Measurements from ENCODE around the gene NHERF1.

Gene NHERF1

GRCh38 chr17:74766413-74766812, 18.0 kb downstream of the NHERF1 start:
- DNase-seq (ENCODE audit: low read depth), result no peak
- H3K4me3 ChIP-seq (ENCODE audit: low read depth, low read length), result no peak overlapping the region
- TF ChIP-seq CTCF (IDR thresholded peaks at IDR 0.05; ENCODE audit: low read depth, low read length, missing control alignments), result no peak

- no peak for TF ChIP-seq CTCF (IDR thresholded peaks at IDR 0.05; ENCODE audit: low read depth, low read length, missing control alignments)
- H3K4me3 ChIP-seq (ENCODE audit: low read depth, low read length), result no peak overlapping the region
- no peak for DNase-seq (ENCODE audit: low read depth)
Measured at GRCh38 chr17:74767111-74767516, 18.7 kb downstream of the NHERF1 start.

DNA sequence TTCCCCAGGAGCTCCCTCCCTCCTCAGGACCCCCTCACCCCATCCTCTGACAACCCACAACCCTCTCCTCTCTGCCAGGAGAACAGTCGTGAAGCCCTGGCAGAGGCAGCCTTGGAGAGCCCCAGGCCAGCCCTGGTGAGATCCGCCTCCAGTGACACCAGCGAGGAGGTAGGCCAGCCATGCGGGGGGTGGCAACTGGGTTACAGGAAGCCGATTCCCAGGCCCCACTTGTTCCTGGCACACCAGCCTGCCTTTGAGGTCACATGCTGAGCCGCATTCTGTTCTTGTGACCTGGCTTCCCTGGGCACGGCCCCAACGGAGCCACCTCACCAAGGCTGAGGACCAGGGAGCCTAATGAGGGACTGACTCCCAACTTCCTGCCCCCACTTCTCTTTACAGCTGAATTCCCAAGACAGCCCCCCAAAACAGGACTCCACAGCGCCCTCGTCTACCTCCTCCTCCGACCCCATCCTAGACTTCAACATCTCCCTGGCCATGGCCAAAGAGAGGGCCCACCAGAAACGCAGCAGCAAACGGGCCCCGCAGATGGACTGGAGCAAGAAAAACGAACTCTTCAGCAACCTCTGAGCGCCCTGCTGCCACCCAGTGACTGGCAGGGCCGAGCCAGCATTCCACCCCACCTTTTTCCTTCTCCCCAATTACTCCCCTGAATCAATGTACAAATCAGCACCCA, 19.8 kb downstream of the NHERF1 start:
- no peak for DNase-seq (ENCODE audit: low read depth)
- no peak for TF ChIP-seq CTCF (IDR thresholded peaks at IDR 0.05; ENCODE audit: low read depth, low read length, missing control alignments)
- no peak overlapping the region for H3K4me3 ChIP-seq (ENCODE audit: low read depth, low read length)

GRCh38 chr17:74768763-74769114, 20.3 kb downstream of the NHERF1 start:
- DNase-seq (ENCODE audit: low read depth), result no peak
- no peak overlapping the region for H3K4me3 ChIP-seq (ENCODE audit: low read depth, low read length)
- no peak for TF ChIP-seq CTCF (IDR thresholded peaks at IDR 0.05; ENCODE audit: low read depth, low read length, missing control alignments)

DNA sequence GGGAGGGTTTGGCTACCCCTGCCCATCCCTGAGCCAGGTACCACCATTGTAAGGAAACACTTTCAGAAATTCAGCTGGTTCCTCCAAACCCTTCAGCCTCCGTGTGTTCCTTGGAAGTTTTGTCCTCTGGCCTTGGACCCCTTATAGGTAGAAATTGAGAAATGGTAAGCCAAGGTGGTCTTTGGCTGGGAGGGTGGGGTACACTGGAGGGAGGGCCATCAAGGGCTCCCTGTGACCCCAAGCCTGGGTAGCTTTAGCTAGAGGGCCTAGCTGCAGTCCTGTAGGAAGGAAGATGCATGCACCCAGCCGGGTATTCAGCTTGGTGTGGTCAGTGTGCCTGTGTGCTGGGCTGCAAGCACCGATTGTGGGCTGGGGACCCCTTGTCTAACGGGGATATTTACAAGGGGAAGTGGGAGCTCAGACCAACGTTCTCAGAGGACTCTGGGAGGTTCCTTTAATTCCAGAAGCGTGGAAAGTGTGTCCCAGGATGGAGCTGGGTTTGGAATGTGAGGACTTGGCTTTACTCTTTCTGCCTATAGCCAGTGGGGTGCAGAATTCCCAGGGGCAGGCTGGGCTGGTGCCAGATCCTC, 20.9 kb downstream of the NHERF1 start:
- no peak for TF ChIP-seq CTCF (IDR thresholded peaks at IDR 0.05; ENCODE audit: low read depth, low read length, missing control alignments)
- DNase-seq (ENCODE audit: low read depth), result no peak
- no peak overlapping the region for H3K4me3 ChIP-seq (ENCODE audit: low read depth, low read length)

DNA sequence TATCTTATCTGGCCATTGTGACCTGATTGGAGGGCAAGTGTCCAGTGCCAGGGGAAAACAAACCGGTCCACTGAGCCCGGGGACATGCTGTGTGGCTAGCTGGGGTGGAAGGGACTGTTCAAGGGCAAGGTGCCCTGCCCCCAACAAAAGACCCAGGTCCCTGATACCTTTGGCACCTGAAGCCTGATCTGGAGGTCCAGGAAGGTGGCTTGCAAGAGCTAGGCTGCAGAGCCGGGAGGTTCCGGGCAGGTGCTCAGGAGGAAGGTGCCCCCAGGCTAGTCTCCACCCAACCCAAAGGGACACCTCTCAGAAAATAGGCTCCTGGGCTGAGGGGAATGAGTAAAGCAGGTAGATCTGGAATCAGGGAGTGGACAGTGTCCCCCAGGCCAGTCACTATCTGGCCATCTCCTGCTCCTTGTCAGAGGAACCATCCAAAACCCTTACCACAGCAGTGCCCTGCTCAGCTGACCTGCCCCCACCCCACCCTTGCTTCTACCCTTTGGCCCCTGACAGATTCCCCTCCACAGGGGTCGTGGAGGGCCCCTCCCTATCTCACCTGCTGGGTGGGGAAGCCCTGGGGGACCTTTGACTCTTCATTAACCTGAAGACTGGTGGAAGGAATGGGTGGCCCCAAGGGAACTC, 21.5 kb downstream of the NHERF1 start:
- DNase-seq (ENCODE audit: low read depth), result no peak
- no peak for TF ChIP-seq CTCF (IDR thresholded peaks at IDR 0.05; ENCODE audit: low read depth, low read length, missing control alignments)
- H3K4me3 ChIP-seq (ENCODE audit: low read depth, low read length), result no peak overlapping the region
